Stimulated activated CD8-positive, alpha-beta memory T cell treated with anti-CD3 and anti-CD28 coated beads, Interleukin-12 subunit alpha, Interleukin-12 subunit beta, amount 100 ng/mL, for 4 hours (primary cell): Measurements from ENCODE around the gene CASP8.

ENCODE experiments used
- DNase-seq: peaks from one replicate; pipeline ENCODE4 v3.0.0-alpha.2; 2020; ENCODE audit warnings: low read depth

Gene CASP8

GRCh38 chr2:201242571-201243277 is 17.6 kb upstream of the CASP8 start:
- DNase-seq, result no peak

- DNase-seq, result no peak
Measured at GRCh38 chr2:201244829-201245228, 15.5 kb upstream of the CASP8 start.

GRCh38 chr2:201246280-201246679 is 14.1 kb upstream of the CASP8 start:
- DNase-seq, result no peak

GRCh38 chr2:201248288-201248844 is 12.0 kb upstream of the CASP8 start:
- DNase-seq, result no peak

- DNase-seq, result no peak
Measured at GRCh38 chr2:201249889-201250288, 10.4 kb upstream of the CASP8 start.

- DNase-seq, result no peak
Measured at GRCh38 chr2:201250741-201251140, 9.6 kb upstream of the CASP8 start.

GRCh38 chr2:201254081-201254730 is 6.1 kb upstream of the CASP8 start:
- DNase-seq, result no peak

- DNase-seq, result no peak
Measured at GRCh38 chr2:201255408-201256033, 4.8 kb upstream of the CASP8 start.

- DNase-seq, result no peak
Measured at GRCh38 chr2:201256082-201256481, 4.3 kb upstream of the CASP8 start.

- no peak for DNase-seq
Measured at GRCh38 chr2:201257381-201257955, 2.9 kb upstream of the CASP8 start.

- DNase-seq, result peak; percentile 64
Measured at GRCh38 chr2:201257956-201258665, 2.2 kb upstream of the CASP8 start.

GRCh38 chr2:201258666-201259615 is 1.4 kb upstream of the CASP8 start:
- no peak for DNase-seq

- no peak for DNase-seq
Measured at GRCh38 chr2:201261471-201261870, 1.1 kb downstream of the CASP8 start.

- DNase-seq, result no peak
Measured at GRCh38 chr2:201261906-201262305, 1.6 kb downstream of the CASP8 start.

GRCh38 chr2:201262718-201263117 is 2.4 kb downstream of the CASP8 start:
- no peak for DNase-seq

GRCh38 chr2:201263779-201264178 is 3.4 kb downstream of the CASP8 start:
- no peak for DNase-seq

- no peak for DNase-seq
Measured at GRCh38 chr2:201264472-201265173, 4.3 kb downstream of the CASP8 start.

GRCh38 chr2:201266629-201267028 is 6.3 kb downstream of the CASP8 start:
- no peak for DNase-seq

- no peak for DNase-seq
Measured at GRCh38 chr2:201267278-201268030, 7.1 kb downstream of the CASP8 start.
